Activated CD4-positive, CD25-positive, alpha-beta regulatory T cell treated with anti-CD3 and anti-CD28 coated beads, Interleukin-2, amount 50 U/mL, for 16 hours (primary cell): ENCODE data around the gene EMC9.

Source experiments
- DNase-seq: peaks from one replicate; pipeline ENCODE4 v3.0.0-alpha.2; 2020; ENCODE audit warnings: low read depth, low spot score

The EMC9 gene

DNA sequence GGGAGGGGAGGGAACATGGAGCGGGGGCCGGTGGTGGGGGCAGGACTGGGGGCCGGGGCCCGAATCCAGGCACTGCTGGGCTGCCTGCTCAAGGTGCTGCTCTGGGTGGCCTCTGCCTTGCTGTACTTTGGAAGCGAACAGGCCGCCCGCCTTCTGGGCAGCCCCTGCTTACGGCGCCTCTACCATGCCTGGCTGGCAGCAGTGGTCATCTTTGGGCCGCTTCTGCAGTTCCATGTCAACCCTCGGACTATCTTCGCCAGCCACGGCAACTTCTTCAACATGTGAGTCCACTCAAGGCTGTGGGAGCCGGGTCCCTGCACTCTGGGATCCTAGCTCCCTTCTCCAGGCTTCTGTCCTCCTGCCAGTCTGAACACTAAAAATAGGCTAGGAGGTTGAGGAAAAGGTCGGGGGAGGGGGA lies 9.8 kb downstream of the EMC9 start:
- no peak for DNase-seq

DNA sequence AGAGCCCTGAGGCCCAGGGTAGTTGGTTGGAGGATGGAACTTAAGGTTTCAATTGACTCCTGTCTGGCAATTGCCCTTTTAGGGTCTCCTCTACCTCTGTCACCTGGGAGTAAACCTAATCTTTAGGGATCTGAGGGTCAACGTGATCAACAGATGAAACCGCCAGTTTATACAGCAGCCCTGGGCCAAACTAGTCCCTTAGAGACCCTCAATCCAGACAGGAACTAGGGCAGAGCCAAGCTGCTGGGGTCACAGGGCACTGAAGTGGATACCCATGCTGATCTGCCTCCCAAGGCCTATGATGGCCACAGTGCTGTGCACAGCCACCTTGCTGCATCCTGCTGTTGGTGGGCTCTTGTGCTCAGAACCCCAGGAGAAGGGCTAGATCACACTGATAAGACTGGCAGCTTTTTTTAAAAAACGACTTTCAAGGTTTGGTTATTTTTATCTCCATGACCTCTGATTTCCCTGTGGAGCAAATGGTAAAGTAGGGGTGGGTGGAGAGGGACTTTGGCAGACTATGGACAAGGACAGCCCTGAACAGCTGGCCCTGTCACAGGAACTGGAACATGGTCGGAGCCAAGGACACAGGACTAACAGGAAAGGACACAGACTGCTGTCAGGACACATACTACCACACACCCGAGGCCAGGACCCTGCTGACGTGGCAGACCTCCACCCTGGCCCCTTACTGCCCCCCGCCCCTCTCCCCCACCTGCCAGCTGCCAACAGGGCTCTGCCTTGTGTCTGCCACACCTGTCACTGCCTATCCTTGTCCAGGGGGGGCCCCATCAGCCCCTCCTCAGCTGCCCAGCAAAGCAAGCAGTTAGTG lies 10.5 kb downstream of the EMC9 start:
- DNase-seq = no peak

DNA sequence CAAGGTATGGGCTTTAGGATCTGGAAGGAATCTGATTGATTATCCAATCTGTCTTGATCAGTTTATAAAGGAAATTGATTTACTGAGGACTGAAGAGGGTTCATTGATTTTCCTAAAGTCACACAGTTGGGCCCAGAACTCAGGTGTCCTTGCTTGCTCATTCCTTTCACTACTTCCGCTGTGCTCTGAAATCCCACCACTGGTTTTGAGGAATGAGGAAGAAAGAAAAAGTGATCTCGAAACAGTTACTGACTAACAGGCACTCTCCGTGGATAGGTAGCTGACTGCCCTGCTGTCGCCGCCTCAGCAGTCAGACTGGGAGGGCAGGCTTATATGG lies 11.0 kb downstream of the EMC9 start, which contains the start of gene FITM1:
Gene FITM1, plus strand, starts transcription at position 280 of the 337 bp plus-strand sequence. CDS start 905 bp downstream, outside the sequence.
- no peak for DNase-seq

DNA sequence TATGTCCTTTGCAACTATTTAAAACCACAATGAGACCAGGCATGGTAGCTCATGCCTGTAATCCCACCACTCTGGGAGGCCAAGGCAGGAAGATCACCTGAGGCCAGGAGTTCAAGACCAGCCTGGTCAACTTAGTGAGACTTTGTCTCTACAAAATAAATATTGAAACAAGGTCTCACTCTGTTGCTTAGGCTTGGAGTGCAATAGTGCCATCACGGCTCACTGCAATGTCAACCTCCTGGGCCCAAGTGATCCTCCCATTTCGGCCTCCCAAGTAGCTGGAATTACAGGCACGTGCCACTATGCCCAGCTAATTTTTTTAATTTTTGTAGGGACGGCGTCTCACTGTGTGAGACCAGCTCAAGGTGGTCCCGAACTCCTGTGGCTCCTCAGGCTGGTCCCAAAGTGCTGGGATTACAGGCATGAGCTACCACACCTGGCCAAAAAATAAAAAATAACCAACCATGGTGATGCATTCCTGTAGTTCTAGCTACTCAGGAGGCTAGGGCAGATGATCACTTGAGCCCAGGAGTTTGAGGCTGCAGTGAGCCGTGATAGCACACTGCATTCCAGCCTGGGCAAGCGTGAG lies 11.9 kb downstream of the EMC9 start:
- DNase-seq = no peak

DNA sequence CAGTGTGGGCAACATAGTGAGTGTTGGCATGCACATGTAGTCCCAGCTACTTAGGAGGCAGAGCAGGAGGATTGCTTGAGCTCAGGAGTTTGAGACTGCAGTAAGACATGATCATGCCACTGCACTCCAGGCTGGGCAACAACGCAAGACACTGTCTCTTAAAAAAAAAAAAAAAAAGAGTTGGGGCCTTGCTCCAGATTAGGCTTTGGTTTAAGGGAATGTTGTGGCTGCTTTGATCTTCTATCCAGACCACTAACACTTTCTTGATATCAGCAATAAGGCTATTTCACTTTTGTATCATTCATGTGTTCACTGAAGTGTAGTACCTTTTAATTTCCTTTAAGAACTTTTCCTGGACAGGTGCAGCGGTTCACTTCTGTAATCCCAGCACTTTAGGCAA lies 13.7 kb downstream of the EMC9 start:
- DNase-seq = no peak

DNA sequence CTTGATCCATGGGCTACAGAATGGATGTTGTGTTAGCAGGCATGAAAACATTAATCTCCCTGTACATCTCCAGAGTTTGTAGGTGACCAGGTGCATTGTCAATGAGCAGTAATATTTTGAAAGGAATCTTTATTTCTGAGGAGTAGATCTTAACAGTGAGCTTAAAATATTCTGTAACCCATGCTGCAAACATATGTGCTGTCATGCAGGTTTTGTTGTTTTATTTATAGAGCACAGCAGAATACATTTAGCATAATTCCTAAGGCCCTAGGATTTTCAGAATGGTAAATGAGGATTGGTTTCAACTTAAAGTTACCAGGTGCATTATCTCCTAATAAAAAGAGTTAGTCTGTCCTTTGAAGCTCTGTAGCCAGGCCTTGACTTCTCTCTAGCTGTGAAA lies 14.5 kb downstream of the EMC9 start:
- no peak for DNase-seq

- no peak for DNase-seq
Measured at GRCh38 chr14:24123424-24124417, 17.7 kb downstream of the EMC9 start.

DNA sequence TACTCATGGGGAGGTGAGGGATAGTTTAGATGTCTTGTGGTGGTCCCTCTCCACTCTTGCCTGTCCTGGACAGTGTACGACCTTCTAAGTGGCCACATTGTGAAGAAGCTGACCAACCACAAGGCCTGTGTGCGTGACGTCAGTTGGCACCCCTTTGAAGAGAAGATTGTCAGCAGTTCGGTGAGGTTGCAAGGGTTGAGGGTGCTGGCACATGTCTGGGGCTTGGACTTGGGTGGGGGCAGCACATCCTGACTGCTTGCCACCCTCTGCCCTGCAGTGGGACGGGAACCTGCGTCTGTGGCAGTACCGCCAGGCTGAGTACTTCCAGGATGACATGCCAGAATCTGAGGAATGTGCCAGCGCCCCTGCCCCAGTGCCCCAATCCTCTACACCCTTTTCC lies 18.5 kb downstream of the EMC9 start:
- DNase-seq = no peak

DNA sequence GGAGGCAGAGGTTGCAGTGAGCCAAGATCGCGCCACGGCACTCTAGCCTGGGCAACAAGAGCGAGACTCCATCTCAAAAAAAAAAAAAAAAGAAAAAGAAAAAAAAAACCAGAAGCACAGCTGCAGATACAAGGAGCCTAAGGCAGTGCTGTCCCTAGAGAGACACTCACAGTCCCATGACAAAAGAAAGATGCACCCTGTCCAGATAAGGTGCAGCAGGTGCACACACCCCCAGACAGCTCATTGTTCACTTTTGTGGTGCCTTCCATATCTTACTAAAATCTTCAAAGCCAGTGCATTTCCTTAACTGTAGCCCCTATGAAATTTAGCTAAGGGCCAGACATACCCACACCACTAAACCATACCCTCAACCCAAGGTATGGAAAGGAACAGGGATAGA lies 19.0 kb downstream of the EMC9 start:
- no peak for DNase-seq

DNA sequence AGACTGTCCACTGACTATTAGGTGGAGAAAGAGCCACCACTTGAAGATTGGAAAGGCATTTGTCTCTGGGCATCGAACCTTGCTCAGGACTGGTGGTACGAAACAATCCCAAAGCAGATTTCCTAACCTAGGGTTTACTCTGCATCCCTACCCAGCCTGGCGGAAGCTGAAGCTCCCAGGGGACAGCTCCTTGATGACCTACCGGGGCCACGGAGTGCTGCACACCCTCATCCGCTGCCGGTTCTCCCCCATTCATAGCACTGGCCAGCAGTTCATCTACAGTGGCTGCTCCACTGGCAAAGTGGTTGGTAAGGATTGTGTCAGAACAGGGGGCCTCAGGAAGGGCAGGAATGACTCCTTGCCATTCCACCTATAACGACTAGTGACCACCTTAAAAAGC lies 20.2 kb downstream of the EMC9 start:
- DNase-seq = no peak

GRCh38 chr14:24119691-24120090 lies 21.7 kb downstream of the EMC9 start:
- no peak for DNase-seq

DNA sequence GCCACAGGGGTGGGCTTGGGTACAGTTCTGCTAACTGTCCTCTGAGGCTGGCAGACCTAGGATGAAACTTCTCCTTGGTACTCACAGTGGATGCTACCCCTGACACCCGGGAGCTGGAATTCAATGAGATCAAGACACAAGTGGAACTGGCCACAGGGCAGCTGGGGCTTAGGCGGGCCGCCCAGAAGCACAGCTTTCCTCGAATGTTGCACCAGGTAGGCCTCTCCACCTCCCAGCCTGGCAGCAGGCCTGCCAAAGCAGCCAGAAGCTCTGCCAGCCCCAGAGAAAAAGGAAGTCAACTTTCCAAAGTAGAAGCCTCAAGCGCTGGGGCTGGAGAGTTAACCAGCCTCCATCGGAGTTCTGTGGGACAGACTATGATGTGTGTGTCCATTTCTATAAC lies 24.2 kb downstream of the EMC9 start:
- no peak for DNase-seq

- no peak for DNase-seq
Measured at GRCh38 chr14:24116128-24116814, 25.1 kb downstream of the EMC9 start.

GRCh38 chr14:24115422-24116127 lies 25.8 kb downstream of the EMC9 start:
- DNase-seq = no peak

DNA sequence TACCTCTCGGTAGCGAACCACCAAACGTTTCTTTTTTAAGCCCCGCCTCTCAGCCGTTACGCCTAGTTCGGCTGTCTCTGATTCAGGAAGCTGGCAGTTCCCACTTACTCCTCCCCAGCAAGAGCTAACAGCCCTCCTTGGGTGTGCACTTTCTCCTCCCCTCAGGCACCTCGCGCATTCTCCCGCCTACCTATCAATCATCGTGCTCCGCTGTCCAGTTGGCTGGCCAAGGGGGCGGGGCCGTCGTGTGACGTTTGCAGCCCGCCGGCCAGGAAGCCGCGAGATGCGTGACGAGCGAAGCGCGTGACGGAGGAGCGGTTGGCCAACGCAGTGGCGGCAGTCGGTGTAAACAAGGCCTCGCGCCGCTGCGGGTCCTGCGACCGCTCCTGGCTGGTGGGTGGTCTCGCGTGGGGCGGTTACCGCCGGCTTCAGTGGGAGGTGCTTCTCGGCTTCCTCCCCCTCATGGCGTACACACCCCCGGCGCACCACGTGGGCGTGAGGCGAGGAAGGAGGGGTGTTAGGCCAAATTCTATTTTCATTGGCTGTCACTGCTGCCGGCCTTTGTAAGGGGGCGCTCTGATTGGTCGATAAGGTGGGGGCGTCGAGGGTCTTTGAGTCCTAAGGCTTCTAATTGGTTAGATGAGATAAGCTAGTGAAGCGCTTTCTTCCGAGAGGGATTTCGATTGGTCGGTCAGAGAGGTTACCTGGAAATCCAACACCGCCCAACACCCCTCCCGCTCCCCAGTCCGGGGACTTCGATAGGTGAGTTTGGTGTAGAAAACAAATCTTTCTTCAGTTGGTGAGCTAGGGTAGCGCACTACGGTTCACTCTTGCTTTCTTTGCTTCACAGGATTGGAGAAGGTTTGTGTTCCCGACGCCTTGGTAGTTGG lies 26.6 kb downstream of the EMC9 start, which contains the start of the genes DCAF11 and NRL:
Gene DCAF11, plus strand, starts transcription at position 246 of the 890 bp plus-strand sequence. CDS start 818 bp downstream, outside the sequence.
Gene NRL, minus strand, starts transcription at position 418 of the 890 bp plus-strand sequence. CDS start 32,101 bp downstream, outside the sequence.
- peak; percentile 97 for DNase-seq

DNA sequence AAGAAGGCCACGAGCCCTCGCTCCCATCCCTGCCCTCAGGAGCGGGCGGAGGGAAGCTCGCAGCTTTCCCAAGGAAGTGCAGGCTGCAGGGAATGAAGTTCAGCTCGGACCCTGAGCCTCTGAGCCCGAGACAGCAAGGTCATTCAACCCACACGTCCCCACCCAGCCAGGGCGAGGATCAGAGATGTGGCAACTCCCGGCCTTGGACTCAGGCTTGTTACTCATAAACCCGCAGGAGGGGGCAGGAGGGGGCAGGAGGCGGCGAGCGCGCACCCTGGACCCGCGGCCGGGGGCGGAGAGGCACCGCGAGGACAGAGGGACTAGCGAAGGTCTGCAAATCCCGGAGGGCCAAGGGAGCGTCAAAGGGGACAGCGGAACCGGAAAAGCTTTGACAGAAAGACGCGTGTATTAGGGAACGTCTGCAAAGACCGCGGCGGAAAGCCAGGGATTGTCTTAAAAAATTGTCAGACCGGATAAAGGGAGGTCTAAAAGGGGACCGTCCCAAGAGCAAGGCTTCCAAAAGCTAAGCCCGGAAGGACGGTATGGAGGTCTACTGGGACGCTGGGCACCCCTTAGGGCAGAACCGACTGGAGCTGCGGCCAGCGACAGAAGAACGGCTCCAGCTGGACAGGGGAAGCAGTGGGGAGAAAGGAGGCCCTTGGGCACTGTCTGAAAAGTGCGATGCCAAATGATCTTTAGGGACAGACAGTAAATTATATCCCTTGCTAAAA lies 27.4 kb downstream of the EMC9 start:
- peak; percentile 66 for DNase-seq

GRCh38 chr14:24113379-24113800 lies 28.0 kb downstream of the EMC9 start:
- no peak for DNase-seq

GRCh38 chr14:24110523-24110922 lies 30.9 kb downstream of the EMC9 start:
- no peak for DNase-seq

GRCh38 chr14:24110060-24110459 lies 31.3 kb downstream of the EMC9 start:
- no peak for DNase-seq
